Smooth muscle cell (in vitro differentiated cells): Measurements from ENCODE around the gene PTPRC. TPM values are rescaled to one million over a fixed set of nuclear protein-coding genes. Genes with fewer than 3 reads are reported as not detected.

Experiments used
- DNase-seq: peaks from one replicate; lab custom pipeline; 2025; ENCODE audit not compliant: unreplicated experiment; lab: John Stamatoyannopoulos, UW
- H2AFZ ChIP-seq: fragments of 200-600 bp; sonication (generic); 2 replicates; pipeline ENCODE4 v1.6.0; 2016; ENCODE audit warnings: antibody characterized with exemption, low read depth, mild to moderate bottlenecking
- H3F3A ChIP-seq: fragments of 200-600 bp; sonication (generic); 2 replicates; pipeline ENCODE4 v1.6.0; 2017; ENCODE audit warnings: antibody characterized with exemption, low read depth
- H3K27ac ChIP-seq: fragments of 200-600 bp; sonication (generic); 2 replicates; pipeline ENCODE4 v1.5.1; 2016; ENCODE audit warnings: low read depth, mild to moderate bottlenecking
- H3K27me3 ChIP-seq: fragments of 200-600 bp; sonication (generic); 2 replicates; pipeline ENCODE4 v1.6.1; 2016; ENCODE audit warnings: low read depth, mild to moderate bottlenecking
- H3K36me3 ChIP-seq: fragments of 200-600 bp; sonication (generic); 2 replicates; pipeline ENCODE4 v1.5.1; 2016; ENCODE audit warnings: low read depth
- H3K4me1 ChIP-seq: fragments of 200-600 bp; sonication (generic); 2 replicates; pipeline ENCODE4 v1.5.1; 2016; ENCODE audit warnings: low read depth
- H3K4me2 ChIP-seq: fragments of 200-600 bp; sonication (generic); 2 replicates; pipeline ENCODE4 v1.6.0; 2016; ENCODE audit warnings: mild to moderate bottlenecking
- H3K4me3 ChIP-seq: fragments of 200-600 bp; sonication (generic); 2 replicates; pipeline ENCODE4 v1.5.1; 2016; ENCODE audit warnings: mild to moderate bottlenecking
- H3K79me2 ChIP-seq: fragments of 200-600 bp; sonication (generic); 2 replicates; pipeline ENCODE4 v1.6.0; 2016; ENCODE audit warnings: low read depth, mild to moderate bottlenecking
- H3K9ac ChIP-seq: fragments of 200-600 bp; sonication (generic); 2 replicates; pipeline ENCODE4 v1.6.0; 2016; ENCODE audit warnings: low read depth
- H3K9me3 ChIP-seq: fragments of 200-600 bp; sonication (generic); replicated peaks from 2 replicates; pipeline ENCODE4 v1.5.1; 2016; ENCODE audit warnings: low read depth
- H4K20me1 ChIP-seq: fragments of 200-600 bp; sonication (generic); 2 replicates; pipeline ENCODE4 v1.6.0; 2016; ENCODE audit warnings: low read depth
- CTCF ChIP-seq: fragments of 200-600 bp; sonication (generic); IDR thresholded peaks from 2 replicates; pipeline ENCODE4 v1.5.1; 2017; ENCODE audit warnings: borderline replicate concordance, mild to moderate bottlenecking, antibody characterized with exemption; ENCODE audit not compliant: insufficient read depth, poor library complexity, severe bottlenecking
- WGBS: methylation state at CpG from one replicate; pipeline ENCODE4 v1.1.7; 2016; ENCODE audit warnings: low lambda C conversion rate; 5-methylcytosine and 5-hydroxymethylcytosine counted together
- polyA plus RNA-seq: library from polyadenylated mRNA; unstranded; fragments of >200 nt; fragmentation: Nextera tagmentation; extraction: Ambion mirVana; gene quantifications from 2 replicates; pipeline ENCODE4 v1.2.1, GENCODE V29; 2016
- total RNA-seq: library from RNA; depleted of rRNA; stranded (reverse); fragments of >200 nt; gene quantifications from 2 replicates; pipeline ENCODE4 v1.2.3, GENCODE V29; 2014

Gene PTPRC
- total and polyA plus RNA-seq, 2 experiments from 2014 or later, result 0.04 TPM; not detected in 1

DNA sequence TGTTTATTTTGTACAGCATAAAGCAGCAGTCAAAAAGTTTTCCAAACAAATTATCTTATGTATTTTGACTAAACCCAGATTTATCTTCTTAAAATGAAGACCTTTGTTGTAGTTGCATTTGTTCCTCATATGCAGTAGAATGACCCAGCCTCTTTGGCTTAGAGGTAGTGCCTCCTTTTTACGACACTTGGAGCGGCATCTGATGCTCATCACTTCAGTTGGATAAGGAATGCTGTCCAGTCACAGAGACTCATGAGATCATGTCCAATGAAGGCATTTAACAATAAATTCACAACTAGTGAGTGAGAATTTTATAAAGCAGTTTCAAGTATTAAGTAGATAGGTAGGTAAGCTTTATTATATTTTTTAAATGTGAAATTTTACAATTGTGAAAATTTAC lies 35.2 kb downstream of the PTPRC start:
- 70% methylated on average over 2 of the region's 2 CpGs for WGBS
- no peaks in the 10 kb centered on the region for H3K9me3 ChIP-seq
- H3K4me1 ChIP-seq, result peaks cover 8% of the 10 kb centered on the region
- no peaks in the 10 kb centered on the region for H4K20me1 ChIP-seq
- no peak overlapping the region for H3K27ac ChIP-seq
- no peaks in the 10 kb centered on the region for H3K79me2 ChIP-seq
- H3K4me3 ChIP-seq, result no peak overlapping the region
- H3K4me2 ChIP-seq, result no peak overlapping the region
- H3F3A ChIP-seq, result no peaks in the 10 kb centered on the region
- no peaks in the 10 kb centered on the region for H3K36me3 ChIP-seq
- H3K9ac ChIP-seq, result no peak overlapping the region
- DNase-seq, result no peak
- no peaks in the 10 kb centered on the region for H3K27me3 ChIP-seq
- H2AFZ ChIP-seq, result peak overlapping the region; percentile 19
- no peak for TF ChIP-seq CTCF

DNA sequence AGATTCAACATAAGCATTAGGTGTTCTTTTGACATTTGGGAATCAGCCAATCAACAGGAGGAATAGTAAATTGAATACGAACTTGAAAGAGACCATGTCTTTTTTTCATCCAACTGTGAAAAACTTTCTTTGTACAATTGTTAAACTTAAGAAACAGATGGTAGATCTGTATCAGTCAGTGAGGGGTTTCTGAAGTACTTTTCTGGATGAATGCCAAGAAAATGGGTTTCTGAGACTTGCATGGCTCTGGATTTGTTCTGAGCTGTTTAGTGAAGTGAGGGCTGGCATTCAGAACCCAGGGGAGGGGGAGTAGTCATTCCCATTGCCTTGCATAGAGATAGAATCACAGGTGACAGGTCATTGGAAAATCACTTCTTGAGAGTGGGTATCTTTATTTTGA lies 37.4 kb downstream of the PTPRC start:
- Histone ChIP-seq H3F3A (peaks cover 10% of the 10 kb centered on the region), H3K4me2 (no peak overlapping the region), H3K27ac (no peak overlapping the region), H3K9me3 (no peaks in the 10 kb centered on the region), H3K4me1 (peaks cover 2% of the 10 kb centered on the region), H3K4me3 (no peak overlapping the region), H2AFZ (no peak overlapping the region), H3K9ac (no peak overlapping the region), H3K27me3 (no peaks in the 10 kb centered on the region), H4K20me1 (no peaks in the 10 kb centered on the region), H3K79me2 (no peaks in the 10 kb centered on the region), H3K36me3 (no peaks in the 10 kb centered on the region)
- 88% methylated on average over 1 of the region's 1 CpG for WGBS
- TF ChIP-seq CTCF, result no peak
- no peak for DNase-seq

DNA sequence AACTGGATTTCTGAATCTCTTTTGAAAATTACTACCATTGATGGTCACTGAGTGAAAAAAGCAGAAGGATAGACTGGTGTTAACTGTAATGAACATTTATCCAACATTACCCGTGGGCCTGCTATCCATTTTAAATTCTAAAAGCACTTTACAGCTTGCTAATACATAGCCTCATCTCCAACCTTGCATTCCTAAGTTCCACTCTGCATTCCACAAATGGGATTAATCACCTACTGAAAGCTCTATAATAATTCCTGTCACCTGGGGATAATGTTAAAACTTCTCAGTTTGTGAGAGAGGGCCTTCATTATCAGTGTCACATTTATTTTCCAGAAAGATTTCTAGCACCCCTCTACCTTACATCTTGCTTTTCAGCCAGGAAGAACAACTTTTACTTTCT lies 38.2 kb downstream of the PTPRC start:
- no peak overlapping the region for H3K4me2 ChIP-seq
- TF ChIP-seq CTCF, result no peak
- H4K20me1 ChIP-seq, result no peaks in the 10 kb centered on the region
- no peak overlapping the region for H2AFZ ChIP-seq
- H3K9ac ChIP-seq, result no peak overlapping the region
- H3K27me3 ChIP-seq, result no peaks in the 10 kb centered on the region
- peaks cover 11% of the 10 kb centered on the region for H3F3A ChIP-seq
- no peak for DNase-seq
- H3K79me2 ChIP-seq, result no peaks in the 10 kb centered on the region
- no peak overlapping the region for H3K4me3 ChIP-seq
- H3K4me1 ChIP-seq, result peaks cover 8% of the 10 kb centered on the region
- H3K27ac ChIP-seq, result no peak overlapping the region
- WGBS, result 48% methylated on average over 1 of the region's 1 CpG
- no peaks in the 10 kb centered on the region for H3K9me3 ChIP-seq
- H3K36me3 ChIP-seq, result no peaks in the 10 kb centered on the region

DNA sequence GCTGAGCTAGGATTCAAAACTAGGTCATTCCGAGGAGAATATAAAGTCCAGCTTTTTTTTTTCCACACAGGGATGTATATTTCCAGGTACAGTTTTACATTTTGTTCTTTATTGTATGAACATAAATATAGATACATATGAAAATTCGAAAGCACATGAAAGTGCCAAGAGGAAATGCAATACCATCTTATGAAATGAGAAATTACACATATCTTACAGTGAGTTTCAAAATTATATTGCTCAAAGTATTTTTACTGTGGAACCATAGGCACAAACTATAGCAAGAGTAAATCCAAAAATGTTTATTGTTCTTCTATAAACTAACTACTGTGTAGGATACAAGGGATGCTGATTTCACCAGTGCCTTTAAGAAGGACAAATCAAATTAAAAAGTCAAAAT lies 39.0 kb downstream of the PTPRC start:
- DNase-seq, result no peak
- H3K27me3 ChIP-seq, result no peaks in the 10 kb centered on the region
- no peak overlapping the region for H2AFZ ChIP-seq
- H4K20me1 ChIP-seq, result no peaks in the 10 kb centered on the region
- no peak for TF ChIP-seq CTCF
- WGBS, result 85% methylated on average over 2 of the region's 2 CpGs
- H3K4me1 ChIP-seq, result peaks cover 17% of the 10 kb centered on the region
- peaks cover 20% of the 10 kb centered on the region for H3F3A ChIP-seq
- H3K9me3 ChIP-seq, result no peaks in the 10 kb centered on the region
- H3K4me2 ChIP-seq, result no peak overlapping the region
- no peak overlapping the region for H3K9ac ChIP-seq
- no peaks in the 10 kb centered on the region for H3K79me2 ChIP-seq
- H3K4me3 ChIP-seq, result no peak overlapping the region
- H3K36me3 ChIP-seq, result no peaks in the 10 kb centered on the region
- H3K27ac ChIP-seq, result no peak overlapping the region
